ENCODE data around the gene SLC2A3.
"Not testable (repeated sequence)": the region's sequence is repeated elsewhere in the genome, so short reads cannot be mapped to it uniquely, and the experiment has no call there.

The SLC2A3 gene

DNA sequence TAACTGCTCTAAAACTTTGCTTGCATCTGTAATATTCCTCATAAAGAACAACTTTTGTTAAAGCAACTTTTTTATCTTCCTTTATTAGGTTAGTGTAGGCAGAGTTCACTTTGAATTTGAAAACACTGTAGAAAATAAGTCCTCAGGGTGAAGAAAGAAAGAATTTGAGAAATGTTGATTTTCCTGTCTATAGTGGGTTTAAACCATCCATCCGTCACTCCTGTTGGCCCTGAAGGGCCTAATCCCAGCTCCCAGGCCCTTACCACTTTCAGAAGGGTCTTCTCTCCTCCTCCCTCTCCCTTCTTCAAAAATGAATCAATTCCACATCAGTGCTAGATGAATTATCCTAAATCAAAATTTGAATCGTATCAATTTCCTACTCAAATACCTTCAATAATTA lies 4.9 kb upstream of the SLC2A3 start:
- TF ChIP-seq, protein P1, sequence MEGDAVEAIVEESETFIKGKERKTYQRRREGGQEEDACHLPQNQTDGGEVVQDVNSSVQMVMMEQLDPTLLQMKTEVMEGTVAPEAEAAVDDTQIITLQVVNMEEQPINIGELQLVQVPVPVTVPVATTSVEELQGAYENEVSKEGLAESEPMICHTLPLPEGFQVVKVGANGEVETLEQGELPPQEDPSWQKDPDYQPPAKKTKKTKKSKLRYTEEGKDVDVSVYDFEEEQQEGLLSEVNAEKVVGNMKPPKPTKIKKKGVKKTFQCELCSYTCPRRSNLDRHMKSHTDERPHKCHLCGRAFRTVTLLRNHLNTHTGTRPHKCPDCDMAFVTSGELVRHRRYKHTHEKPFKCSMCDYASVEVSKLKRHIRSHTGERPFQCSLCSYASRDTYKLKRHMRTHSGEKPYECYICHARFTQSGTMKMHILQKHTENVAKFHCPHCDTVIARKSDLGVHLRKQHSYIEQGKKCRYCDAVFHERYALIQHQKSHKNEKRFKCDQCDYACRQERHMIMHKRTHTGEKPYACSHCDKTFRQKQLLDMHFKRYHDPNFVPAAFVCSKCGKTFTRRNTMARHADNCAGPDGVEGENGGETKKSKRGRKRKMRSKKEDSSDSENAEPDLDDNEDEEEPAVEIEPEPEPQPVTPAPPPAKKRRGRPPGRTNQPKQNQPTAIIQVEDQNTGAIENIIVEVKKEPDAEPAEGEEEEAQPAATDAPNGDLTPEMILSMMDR (IDR thresholded peaks at IDR 0.05; ENCODE audit: borderline replicate concordance, control extremely low read depth, extremely low read depth, insufficient read depth, missing control alignments): no peak
- DNase-seq (ENCODE audit: low spot score): no peak
- in situ Hi-C loops (cut with MboI; ENCODE audit: low sequenced_read_pairs, unreplicated experiment): no loop called here

DNA sequence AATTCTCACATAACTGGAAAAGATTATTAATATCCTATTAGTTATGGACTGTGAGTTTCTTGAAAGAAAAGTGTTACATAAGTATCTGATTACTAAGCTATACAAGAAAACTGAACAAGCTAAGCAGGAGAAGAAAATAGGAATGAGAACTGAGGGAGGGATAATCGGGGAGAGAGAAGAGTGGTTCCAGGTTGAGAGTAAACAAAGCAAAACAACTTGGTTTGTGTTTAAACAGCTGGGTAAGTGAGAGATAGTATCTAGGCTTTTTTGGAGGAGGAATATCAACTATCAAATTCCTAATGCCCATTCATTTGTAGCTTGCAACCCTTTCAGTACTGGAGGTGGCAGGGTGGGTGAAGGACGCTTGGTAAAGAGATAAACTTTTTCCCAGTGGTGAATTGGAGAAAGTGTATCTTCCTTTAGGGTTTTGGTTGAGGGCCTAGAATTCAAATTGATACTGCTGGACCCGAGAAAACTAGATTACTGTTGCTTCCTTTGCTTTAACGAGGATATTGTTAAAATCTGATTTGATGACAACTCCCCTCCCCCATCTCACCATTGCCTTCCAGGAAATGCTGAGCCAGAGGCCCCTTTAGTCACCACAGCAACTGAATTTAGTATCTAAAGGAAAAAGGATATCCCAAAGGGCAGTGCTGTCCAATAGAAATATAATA lies 2.0 kb upstream of the SLC2A3 start:
- TF ChIP-seq, protein P1 (IDR thresholded peaks at IDR 0.05; ENCODE audit: borderline replicate concordance, control extremely low read depth, extremely low read depth, insufficient read depth, missing control alignments): no peak
- in situ Hi-C loops (cut with MboI; ENCODE audit: low sequenced_read_pairs, unreplicated experiment): loop anchor here (5.0 kb wide), 1 partner anchor 54 kb away; no protein-coding TSS in a partner anchor
- peak; percentile 37 for DNase-seq (ENCODE audit: low spot score)

DNA sequence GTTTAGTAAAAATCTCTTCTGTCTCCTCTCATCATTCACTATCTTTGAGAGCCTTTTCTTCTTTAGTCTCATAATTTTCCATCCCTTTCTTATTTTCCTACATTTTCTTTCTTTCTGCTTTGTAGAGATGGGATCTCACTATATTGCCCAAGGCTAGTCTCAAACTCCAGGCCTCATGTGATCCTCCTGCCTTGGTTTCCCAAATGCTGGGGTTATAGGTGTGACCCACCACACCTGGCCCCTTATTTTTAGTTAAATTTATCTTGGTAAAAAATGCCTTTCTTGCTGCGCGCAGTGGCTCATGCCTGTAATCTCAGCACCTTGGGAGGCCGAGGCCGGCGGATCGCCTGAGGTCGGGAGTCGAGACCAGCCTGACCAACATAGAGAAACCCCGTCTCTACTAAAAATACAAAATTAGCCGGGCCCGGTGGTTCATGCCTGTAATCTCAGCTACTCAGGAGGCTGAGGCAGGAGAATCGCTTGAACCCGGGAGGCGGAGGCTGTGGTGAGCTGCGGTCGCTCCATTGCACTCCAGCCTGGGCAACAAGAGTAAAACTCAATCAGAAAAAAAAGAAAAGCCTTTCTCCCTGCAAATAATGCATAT lies 996 bp downstream of the SLC2A3 start:
- TF ChIP-seq, protein P1 (IDR thresholded peaks at IDR 0.05; ENCODE audit: borderline replicate concordance, control extremely low read depth, extremely low read depth, insufficient read depth, missing control alignments): no peak
- in situ Hi-C loops (cut with MboI; ENCODE audit: low sequenced_read_pairs, unreplicated experiment): loop anchor here (5.0 kb wide), 1 partner anchor 57 kb away; no protein-coding TSS in a partner anchor
- DNase-seq (ENCODE audit: low spot score): no peak

DNA sequence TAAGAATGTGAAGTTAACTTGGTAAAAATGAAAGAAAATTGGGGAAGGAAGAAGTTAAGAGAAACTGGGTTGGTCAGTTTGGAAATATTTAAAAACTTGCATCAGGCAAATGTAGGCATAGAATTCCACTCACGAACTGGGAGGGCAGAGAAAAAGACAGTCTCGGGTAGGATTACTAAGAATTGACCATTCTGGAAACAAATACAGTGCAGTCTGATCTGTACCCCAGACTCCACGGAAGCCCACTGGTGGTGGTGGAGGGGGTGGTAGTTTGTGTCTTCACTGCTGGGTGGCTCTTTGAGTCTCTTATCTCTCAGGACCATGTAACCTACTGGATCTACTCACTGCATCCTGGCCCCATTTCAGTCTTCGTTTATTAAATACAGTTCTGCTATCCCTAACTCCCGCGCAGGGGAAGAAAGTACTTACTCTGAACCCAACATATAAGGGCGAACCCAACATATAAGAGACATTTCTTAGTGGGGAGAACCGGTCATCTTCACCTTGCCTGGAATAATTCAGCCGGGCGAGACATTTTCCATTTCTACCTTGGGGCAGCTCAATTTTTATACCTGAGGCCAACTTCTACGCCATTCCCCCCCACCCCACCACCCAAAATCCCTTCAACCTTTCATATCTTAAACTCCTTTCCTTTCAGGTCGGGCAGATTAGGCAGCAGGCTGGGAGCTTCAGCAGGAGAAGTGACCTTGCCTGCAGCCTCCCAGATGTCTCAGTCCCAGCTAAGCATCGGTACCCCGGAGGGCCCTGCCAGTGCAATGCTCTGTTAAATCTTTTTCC lies 1.7 kb downstream of the SLC2A3 start:
- in situ Hi-C loops (cut with MboI; ENCODE audit: low sequenced_read_pairs, unreplicated experiment): no loop called here
- TF ChIP-seq, protein P1 (IDR thresholded peaks at IDR 0.05; ENCODE audit: borderline replicate concordance, control extremely low read depth, extremely low read depth, insufficient read depth, missing control alignments): no peak
- DNase-seq (ENCODE audit: low spot score): no peak

DNA sequence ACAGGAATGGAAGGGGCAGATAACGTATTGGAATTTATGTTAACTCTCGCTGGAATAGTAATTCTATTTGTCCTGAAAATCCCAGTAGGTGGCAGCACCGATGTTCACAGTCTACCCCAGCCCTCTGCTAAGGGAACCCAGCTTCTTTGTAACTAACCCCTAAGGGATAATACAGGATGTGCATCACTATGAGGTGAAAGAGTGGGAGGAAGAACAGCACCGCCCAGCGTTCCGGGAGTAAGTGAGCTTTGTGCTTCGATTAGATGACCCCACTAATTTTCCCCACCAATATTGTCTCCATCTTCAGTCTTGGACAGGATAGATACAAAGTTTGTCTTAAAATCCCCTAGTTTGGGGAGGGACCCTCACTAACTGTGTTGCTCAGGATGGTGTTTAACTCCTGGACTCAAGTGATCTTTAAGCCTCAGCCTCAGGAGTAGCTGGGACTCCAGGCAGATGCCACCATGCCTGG lies 2.7 kb downstream of the SLC2A3 start:
- TF ChIP-seq, protein P1 (IDR thresholded peaks at IDR 0.05; ENCODE audit: borderline replicate concordance, control extremely low read depth, extremely low read depth, insufficient read depth, missing control alignments): peak; percentile 45
- in situ Hi-C loops (cut with MboI; ENCODE audit: low sequenced_read_pairs, unreplicated experiment): no loop called here
- peak; percentile 87 for DNase-seq (ENCODE audit: low spot score)

DNA sequence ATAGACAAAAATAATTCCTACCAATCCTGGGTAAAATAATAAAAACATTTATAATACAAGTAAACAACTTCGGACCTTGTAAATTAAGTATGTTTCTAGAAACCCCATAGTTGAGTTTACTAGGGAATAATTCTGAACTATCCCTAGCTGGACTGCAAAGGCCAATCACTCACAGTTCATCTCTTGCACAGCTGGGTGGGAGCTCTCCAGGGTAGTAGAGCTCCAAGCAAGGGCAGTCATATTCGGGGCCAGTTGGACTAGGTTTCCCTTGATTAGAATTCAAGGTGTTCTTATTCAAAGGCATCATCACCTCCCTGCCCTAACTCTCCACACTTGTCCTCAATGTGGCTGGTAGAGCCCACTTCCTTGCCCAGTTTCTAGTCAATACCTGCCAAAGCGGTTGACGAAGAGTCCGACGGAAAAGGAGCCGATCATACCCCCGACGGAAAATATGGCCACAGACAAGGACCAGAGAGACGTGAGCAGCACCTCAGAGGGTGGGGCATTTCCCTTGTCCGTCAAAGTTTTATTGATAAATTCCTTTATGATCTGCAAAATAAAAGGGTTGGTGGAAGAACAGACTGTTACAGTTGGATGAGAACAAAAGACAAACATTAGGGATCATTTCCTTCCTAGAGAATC lies 3.3 kb downstream of the SLC2A3 start:
- DNase-seq (ENCODE audit: low spot score); in situ Hi-C loops (cut with MboI; ENCODE audit: low sequenced_read_pairs, unreplicated experiment): not testable (repeated sequence)

Data from GM13976 (cell line).